HL-60 (cell line): ENCODE measurements around the gene CLSTN2.

ENCODE experiments used
- DNase-seq, 2 experiments: peaks; one replicate each; pipeline ENCODE4 v3.0.0-alpha.2; 2010 to 2020; ENCODE audit warnings: low read depth in 1 of 2, low spot score in 1 of 2
- H3K27ac ChIP-seq: fragments of 250-450 bp; sonication (Bioruptor Pico); replicated peaks from 2 replicates; pipeline ENCODE4 v1.5.1; 2020; ENCODE audit warnings: mild to moderate bottlenecking, moderate library complexity
- H3K27me3 ChIP-seq: fragments of 250-450 bp; sonication (Bioruptor Pico); 2 replicates; pipeline ENCODE4 v1.5.1; 2021; ENCODE audit warnings: mild to moderate bottlenecking, moderate library complexity; ENCODE audit not compliant: insufficient read depth, poor library complexity, severe bottlenecking
- H3K4me3 ChIP-seq: replicated peaks from 2 replicates; pipeline ENCODE4 v1.5.1; 2011; ENCODE audit warnings: mild to moderate bottlenecking, control low read depth, low read length; ENCODE audit not compliant: insufficient read depth
- GABPA ChIP-seq: IDR thresholded peaks from 2 replicates; pipeline ENCODE4 v1.6.1; 2012; ENCODE audit warnings: low read depth
- POLR2AphosphoS5 ChIP-seq: IDR thresholded peaks from 2 replicates; pipeline ENCODE4 v1.6.1; 2012; ENCODE audit warnings: low read depth
- SPI1 ChIP-seq: IDR thresholded peaks from 2 replicates; pipeline ENCODE4 v1.6.1; 2012; ENCODE audit warnings: low read depth, mild to moderate bottlenecking, borderline replicate concordance
- TF ChIP-seq, protein P1 (sequence below): IDR thresholded peaks from one replicate; pipeline ENCODE4 v1.5.1; 2011; ENCODE audit warnings: low read length, control low read depth, inconsistent platforms; ENCODE audit not compliant: insufficient read depth
- TF ChIP-seq, protein P2 (sequence below): IDR thresholded peaks from 2 replicates; pipeline ENCODE4 v1.6.1; 2012; ENCODE audit warnings: low read depth; ENCODE audit not compliant: insufficient replicate concordance

The CLSTN2 gene

DNA sequence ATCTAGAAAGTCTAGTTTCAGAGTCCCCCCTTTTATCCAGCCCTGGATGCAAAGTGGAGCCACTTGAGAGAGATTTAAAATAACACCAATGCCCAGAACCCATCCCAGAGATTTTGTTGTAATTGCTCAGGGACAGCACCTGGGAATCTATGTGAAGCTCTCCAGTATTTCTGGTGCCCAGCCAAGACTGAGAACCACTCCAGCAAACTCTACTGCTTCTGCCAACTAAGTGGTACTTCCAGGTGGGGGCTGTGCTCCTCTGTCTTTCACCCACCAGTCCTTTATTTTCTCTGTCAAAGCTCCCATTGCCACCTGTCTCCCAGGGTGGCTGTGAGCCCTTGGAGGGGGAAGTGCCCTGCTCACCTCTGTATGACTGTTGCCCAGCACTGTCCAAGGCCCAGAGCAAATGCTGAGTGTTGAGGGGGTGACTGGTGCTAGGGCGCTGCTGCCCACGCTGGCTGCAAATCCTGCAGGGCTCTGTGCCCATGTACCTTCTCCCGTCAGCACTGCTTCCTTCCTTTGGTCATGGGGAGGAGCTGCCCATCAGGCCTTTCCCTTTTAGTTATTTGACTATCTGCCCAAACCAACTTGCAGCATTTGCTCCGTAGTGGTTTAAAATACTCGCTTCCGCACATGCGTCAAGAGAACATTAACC, 9.4 kb downstream of the CLSTN2 start:
- no peaks in the 10 kb centered on the region for H3K27me3 ChIP-seq
- no peak overlapping the region for H3K27ac ChIP-seq
- H3K4me3 ChIP-seq, result no peak overlapping the region
- no peak for DNase-seq
- no peak for TF ChIP-seq POLR2AphosphoS5
- no peak for TF ChIP-seq GABPA
- no peak for TF ChIP-seq SPI1
- TF ChIP-seq, protein P1, sequence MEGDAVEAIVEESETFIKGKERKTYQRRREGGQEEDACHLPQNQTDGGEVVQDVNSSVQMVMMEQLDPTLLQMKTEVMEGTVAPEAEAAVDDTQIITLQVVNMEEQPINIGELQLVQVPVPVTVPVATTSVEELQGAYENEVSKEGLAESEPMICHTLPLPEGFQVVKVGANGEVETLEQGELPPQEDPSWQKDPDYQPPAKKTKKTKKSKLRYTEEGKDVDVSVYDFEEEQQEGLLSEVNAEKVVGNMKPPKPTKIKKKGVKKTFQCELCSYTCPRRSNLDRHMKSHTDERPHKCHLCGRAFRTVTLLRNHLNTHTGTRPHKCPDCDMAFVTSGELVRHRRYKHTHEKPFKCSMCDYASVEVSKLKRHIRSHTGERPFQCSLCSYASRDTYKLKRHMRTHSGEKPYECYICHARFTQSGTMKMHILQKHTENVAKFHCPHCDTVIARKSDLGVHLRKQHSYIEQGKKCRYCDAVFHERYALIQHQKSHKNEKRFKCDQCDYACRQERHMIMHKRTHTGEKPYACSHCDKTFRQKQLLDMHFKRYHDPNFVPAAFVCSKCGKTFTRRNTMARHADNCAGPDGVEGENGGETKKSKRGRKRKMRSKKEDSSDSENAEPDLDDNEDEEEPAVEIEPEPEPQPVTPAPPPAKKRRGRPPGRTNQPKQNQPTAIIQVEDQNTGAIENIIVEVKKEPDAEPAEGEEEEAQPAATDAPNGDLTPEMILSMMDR, result no peak
- TF ChIP-seq, protein P2, sequence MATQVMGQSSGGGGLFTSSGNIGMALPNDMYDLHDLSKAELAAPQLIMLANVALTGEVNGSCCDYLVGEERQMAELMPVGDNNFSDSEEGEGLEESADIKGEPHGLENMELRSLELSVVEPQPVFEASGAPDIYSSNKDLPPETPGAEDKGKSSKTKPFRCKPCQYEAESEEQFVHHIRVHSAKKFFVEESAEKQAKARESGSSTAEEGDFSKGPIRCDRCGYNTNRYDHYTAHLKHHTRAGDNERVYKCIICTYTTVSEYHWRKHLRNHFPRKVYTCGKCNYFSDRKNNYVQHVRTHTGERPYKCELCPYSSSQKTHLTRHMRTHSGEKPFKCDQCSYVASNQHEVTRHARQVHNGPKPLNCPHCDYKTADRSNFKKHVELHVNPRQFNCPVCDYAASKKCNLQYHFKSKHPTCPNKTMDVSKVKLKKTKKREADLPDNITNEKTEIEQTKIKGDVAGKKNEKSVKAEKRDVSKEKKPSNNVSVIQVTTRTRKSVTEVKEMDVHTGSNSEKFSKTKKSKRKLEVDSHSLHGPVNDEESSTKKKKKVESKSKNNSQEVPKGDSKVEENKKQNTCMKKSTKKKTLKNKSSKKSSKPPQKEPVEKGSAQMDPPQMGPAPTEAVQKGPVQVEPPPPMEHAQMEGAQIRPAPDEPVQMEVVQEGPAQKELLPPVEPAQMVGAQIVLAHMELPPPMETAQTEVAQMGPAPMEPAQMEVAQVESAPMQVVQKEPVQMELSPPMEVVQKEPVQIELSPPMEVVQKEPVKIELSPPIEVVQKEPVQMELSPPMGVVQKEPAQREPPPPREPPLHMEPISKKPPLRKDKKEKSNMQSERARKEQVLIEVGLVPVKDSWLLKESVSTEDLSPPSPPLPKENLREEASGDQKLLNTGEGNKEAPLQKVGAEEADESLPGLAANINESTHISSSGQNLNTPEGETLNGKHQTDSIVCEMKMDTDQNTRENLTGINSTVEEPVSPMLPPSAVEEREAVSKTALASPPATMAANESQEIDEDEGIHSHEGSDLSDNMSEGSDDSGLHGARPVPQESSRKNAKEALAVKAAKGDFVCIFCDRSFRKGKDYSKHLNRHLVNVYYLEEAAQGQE, result no peak

DNA sequence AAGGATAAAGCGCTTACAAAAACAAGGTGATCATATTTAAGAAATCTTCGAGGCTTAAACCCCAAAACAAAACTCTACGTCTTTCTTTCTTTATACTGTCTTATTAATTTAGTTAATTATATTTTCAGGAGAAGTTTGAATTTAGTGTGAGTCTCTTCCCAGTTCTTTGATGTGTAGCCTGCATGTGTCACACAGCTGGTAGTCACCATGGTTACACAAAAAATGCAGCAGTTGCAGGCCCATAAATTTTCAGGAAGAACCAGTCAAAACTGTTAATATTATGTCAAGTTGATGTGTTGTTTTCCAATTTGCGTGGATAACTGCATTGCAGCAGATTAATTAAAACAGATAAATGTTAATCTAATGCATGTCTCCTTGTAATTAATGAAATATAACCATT, 10.4 kb downstream of the CLSTN2 start:
- Histone ChIP-seq H3K27me3 (no peaks in the 10 kb centered on the region), H3K4me3 (no peak overlapping the region), H3K27ac (no peak overlapping the region)
- DNase-seq, result no peak
- no peak for TF ChIP-seq SPI1

DNA sequence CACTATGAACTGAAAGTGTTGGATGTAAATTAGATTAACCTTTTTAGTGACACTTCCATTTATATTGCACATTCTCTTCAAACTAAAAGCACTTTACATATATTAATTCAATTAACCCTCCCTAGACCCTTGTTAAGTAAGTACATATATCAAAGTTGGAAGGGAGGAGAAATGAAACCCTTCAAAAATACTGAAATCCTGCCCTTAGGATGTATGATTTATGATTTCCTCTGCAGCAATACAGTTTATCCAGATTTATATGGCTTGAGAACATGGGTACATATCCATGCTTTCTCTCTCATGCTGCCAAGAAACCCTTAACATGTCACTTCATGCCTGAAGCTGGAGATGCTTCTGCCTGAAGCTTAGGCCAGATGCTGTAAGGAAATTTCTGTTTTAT, 11.0 kb downstream of the CLSTN2 start:
- TF ChIP-seq, protein P1, result no peak
- TF ChIP-seq SPI1 (no peak), POLR2AphosphoS5 (no peak), GABPA (no peak)
- TF ChIP-seq, protein P2, result no peak
- DNase-seq, result no peak
- Histone ChIP-seq H3K27me3 (no peaks in the 10 kb centered on the region), H3K27ac (no peak overlapping the region), H3K4me3 (no peak overlapping the region)

DNA sequence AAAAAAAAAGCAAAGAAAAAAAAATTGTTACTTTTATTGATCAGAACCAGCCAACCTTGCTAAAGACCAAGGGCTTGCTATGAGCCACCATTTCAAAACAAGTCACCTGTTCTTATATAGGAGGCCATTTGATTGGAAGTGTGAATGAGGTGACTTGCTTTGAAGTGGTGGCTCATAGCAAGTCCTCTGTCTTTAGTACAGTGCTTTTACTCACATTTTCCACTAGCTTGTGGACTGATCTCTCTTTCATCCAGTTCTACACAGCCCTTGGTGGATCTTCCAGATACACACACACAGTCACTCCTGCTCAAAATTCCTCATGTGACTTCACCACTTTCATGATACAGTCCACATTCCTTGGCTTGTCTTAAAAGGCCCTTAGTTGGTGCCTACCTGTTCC, 13.5 kb downstream of the CLSTN2 start:
- no peak overlapping the region for H3K27ac ChIP-seq
- TF ChIP-seq, protein P1, result no peak
- TF ChIP-seq, protein P2, result no peak
- TF ChIP-seq GABPA (no peak), SPI1 (no peak), POLR2AphosphoS5 (no peak)
- no peak for DNase-seq
- no peaks in the 10 kb centered on the region for H3K27me3 ChIP-seq
- H3K4me3 ChIP-seq, result no peak overlapping the region
